GM21367 (cell line): ENCODE results near the gene RCOR3.
"Not testable (repeated sequence)": the region's sequence is repeated elsewhere in the genome, so short reads cannot be mapped to it uniquely, and the experiment has no call there.

Experiments used
- ATAC-seq: cut with Tn5 transposase; IDR thresholded peaks from one replicate; pipeline ENCODE4 v1.9.1; 2021; ENCODE audit not compliant: unreplicated experiment

Gene RCOR3

GRCh38 chr1:211258756-211259637 is at the start of gene RCOR3:
Gene RCOR3 (plus strand): TSS chr1:211259366. CDS start chr1:211259561, 195 bp downstream.
- ATAC-seq, result peak; percentile 66

DNA sequence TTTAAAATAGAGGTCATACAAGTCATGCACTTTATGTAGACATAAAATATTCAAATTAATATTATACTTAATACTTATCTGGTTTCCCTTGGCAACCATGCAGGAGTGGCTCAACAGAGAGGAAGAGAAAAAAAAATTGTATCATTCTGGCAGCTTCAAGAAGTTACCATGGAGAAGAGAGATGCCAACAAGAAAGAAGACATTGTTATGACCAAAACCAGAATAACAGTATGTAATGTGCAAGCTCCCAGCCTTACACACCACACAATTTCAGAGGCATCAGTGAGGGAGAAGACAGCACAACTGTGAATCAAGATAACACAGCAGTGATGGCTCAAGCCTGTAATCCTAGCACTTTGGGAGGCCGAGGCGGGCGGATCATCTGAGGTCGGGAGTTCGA is 49.1 kb upstream of the RCOR3 start:
- ATAC-seq, result no peak

DNA sequence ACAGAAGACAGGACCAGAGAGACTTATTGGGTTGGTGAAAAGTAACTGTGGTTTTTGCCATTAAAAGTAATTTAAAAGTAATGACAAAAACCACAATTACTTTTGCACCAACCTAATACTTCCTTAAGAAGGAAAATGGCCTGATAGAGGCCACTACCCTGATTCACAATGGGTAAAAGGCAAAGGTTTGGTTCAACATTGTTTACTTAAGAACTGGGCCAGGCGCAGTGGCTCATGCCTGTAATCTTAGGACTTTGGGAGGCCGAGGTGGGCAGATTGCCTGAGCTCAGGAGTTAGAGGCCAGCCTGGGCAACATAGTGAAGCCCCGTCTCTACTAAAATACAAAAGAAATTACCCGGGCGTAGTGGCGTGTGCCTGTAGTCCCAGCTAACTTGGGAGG is 48.2 kb upstream of the RCOR3 start:
- no peak for ATAC-seq

- no peak for ATAC-seq
Measured at GRCh38 chr1:211213702-211214101, 45.5 kb upstream of the RCOR3 start.

DNA sequence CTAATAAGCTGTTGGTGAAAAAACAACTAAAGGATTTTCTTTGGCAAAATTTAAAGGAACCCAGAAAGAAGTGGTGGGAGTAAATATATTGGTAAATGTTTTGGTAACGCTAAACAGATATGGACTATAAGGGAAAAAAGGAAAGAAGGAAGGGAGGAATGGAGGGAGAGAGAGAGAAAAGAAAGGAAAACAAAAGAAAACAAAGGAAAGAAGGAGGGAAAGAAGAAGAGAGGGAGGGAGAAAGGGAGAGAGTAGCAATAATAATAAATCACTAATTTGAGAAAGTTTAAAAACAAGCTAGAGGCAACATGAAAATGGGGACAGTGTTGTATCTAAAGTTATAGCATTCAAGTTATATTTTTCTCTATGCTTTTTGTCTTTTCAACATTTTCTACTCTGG is 43.6 kb upstream of the RCOR3 start:
- no peak for ATAC-seq

GRCh38 chr1:211217392-211217791 is 41.8 kb upstream of the RCOR3 start:
- no peak for ATAC-seq

GRCh38 chr1:211222469-211223234 is 36.5 kb upstream of the RCOR3 start:
- not testable (repeated sequence) for ATAC-seq

DNA sequence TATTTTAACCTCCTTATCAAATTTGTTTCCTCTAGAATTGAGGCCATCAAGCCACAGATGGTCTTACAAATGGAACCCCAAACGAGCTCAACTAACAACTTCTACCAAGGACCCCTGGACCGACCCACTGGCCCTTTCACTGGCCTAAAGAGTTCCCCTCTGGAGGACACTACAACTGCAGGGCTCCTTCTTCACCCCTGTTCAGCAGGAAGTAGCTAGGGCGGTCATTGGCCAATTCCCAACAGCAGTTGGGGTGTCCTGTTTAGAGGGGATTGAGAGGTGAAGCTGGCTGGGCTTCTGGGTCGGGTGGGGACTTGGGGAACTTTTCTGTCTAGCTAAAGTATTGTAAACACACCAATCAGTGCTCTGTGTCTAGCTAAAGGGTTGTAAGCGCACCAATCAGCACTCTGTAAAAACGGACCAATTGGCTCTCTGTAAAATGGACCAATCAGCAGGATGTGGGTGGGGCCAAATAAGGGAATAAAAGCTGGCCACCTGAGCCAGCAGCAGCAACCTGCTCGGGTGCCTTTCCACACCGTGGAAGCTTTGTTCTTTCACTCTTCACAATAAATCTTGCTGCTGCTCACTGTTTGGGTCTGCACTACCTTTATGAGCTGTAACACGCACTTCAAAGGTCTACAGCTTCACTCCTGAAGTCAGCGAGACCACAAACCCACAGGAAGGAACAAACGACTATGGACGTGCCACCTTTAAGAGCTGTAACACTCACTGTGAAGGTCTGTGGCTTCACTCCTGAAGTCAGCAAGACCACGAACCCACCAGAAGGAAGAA is 30.4 kb upstream of the RCOR3 start:
- ATAC-seq, result not testable (repeated sequence)

- no peak for ATAC-seq
Measured at GRCh38 chr1:211229365-211229759, 29.8 kb upstream of the RCOR3 start.

DNA sequence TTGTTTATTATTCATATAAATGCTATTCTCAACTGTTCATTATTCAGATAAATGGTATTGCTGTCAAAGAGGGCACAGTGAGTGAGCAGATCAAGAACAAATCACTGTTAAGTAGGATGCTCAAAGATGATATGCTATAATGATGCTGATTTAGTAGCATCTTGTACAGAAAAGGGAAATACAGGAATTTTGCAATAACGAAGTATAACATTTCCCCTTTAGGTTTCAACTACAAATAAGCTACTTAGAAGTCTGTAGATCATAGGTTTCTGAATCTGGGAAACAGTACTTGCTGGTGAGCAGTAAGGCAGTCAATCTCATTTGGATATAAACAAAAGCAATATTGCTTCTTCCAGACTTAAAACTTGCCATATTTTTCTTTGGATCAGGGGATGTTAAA is 27.3 kb upstream of the RCOR3 start:
- no peak for ATAC-seq

DNA sequence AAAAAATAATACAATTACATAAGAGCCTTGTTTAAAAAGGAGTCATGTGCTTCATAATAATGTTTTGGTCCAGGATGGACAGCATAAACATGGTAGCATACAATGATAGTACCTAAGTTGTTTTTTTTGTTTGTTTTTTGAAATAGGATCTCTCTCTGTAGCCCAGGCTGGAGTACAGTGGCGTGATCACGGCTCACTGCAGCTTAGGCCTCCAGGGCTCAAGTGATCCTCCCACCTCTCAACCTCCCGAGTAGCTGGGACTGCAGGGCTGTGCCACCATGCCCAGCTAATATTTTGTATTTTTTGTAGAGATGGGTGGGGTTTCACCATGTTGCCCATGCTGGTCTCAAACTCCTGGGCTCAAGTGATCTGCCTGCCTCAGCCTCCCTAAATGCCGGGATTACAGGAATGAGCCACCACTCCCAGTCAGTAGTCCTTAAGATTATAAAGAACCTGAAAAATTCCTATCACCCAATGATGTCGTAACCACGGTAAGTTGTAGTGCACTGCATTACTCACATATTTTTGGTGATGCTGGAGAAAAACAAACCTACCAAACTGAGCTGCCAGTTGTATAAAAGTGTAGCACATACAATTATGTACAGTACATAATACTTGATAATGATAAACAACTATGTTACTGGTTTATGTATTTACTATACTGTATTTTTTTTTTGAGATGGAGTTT is 22.4 kb upstream of the RCOR3 start:
- no peak for ATAC-seq

DNA sequence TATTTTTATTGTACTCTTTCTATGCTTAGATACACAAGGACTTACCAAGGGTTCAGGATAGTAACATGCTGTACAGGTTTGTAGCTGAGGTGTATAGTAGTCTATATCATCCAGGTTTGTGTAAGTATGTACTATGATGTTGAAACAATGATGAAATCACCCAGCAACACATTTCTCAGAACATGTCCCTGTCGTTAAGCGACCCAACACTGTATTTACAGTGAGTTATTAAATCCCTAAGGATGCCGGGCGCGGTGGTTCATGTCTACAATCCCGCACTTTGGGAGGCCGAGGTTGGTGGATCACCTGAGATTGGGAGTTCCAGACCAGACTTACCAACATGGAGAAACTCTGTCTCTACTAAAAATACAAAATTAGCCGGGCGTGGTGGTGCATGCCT is 21.6 kb upstream of the RCOR3 start:
- no peak for ATAC-seq

- not testable (repeated sequence) for ATAC-seq
Measured at GRCh38 chr1:211240567-211240966, 18.6 kb upstream of the RCOR3 start.

GRCh38 chr1:211241071-211241470 is 18.1 kb upstream of the RCOR3 start:
- no peak for ATAC-seq

GRCh38 chr1:211243639-211244038 is 15.5 kb upstream of the RCOR3 start:
- not testable (repeated sequence) for ATAC-seq

DNA sequence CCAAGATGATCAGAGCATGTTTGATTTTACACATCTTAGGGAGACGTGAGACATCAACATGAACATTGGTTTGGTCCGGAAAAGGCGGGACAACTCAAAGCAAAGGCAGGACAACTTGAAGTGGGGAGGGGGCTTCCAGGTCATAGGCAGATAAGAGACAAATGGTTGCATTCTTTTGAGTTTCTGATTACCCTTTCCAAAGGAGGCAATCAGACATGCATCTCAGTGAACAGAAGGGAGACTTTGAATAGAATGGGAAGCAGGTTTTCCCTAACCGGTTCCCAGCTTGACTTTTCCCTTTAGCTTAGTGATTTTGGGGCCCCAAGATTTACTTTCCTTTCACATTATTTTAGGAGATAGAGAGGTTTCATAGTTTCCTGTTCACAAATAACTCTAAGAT is 12.6 kb upstream of the RCOR3 start:
- ATAC-seq, result not testable (repeated sequence)

GRCh38 chr1:211247921-211248320 is 11.2 kb upstream of the RCOR3 start:
- ATAC-seq, result no peak

DNA sequence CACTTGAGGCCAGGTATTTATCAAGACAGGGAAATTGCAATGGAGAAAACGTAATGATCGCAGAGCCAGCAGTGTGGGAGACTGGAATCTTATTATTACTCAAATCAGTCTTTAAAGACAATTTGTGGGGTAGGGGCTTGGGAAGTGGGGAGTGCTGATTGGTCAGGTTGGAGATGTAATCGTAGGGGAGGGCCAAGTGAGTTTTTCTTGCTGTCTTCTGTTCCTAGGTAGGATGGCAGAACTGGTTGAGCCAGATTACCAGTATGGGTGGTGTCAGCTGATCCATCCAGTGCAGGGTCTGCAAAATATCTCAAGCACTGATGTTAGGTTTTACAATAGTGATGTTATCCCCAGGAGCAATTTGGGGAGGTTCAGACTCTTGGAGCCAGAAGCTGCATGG is 9.6 kb upstream of the RCOR3 start:
- ATAC-seq, result not testable (repeated sequence)

DNA sequence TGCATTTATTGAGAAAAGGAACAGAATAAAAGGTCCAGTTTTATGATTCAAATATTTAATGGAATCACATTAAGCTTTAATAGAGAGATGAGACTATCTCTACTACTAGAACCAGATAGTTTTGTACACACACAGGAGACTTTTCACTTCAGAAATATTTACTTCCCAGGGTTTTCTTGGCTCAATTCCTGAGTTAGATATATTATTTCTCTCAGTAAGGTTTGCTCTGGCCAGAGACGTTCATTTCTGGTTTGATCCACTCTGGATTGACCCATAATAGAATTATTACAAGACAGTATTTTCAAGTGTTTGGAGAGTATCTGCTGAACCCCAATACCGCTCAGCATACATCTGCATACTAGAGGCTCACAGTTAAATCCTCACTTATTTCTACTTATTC is 1.3 kb upstream of the RCOR3 start:
- no peak for ATAC-seq

- peak; percentile 36 for ATAC-seq
Measured at GRCh38 chr1:211258310-211258755, 833 bp upstream of the RCOR3 start.
